Measurements from ENCODE around the gene IGF1R. TPM values are rescaled to one million over a fixed set of nuclear protein-coding genes. Genes with fewer than 3 reads are reported as not detected.

IGF1R gene
- total RNA-seq, 1 experiment from 2014 or later = 125 TPM

DNA sequence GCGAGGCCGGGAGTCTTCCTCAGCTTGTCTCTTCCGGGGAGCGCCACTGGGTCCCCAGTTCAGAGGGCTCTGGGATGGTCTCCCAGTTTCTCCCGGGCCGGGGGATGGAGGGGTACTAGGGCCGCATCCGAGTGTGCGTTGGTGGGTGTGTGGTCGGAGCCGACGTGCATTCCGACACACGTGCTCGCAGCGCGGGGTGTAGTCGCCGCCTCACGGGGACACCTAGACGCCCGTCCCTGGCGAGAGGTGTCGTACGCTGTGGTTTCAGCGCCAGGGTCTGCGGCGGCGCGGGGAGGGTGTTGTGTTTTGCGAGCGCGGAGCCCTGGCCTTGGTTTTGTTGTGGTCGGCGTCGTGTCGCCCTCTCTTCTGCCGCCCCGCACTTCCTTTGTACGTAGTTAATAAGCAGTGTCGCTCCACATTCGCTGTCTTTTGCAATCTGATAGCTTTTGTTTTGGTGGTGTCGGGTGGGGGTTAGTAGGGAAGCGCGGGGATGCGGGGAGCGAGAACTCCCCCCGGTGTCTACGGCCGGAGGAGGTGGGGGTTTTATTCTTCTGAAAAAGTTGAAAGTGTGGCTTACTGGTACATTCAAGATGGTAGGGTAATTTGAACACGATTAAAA lies 2.2 kb downstream of the IGF1R start (continued):
- TF ChIP-seq ZNF219 (CRISPR knock-in tag; IDR thresholded peaks at IDR 0.05; ENCODE audit: borderline replicate concordance) (no peak), ETV6 (CRISPR knock-in tag; IDR thresholded peaks at IDR 0.05) (peak; percentile 40; the same call in 1 of the 2 replicates), SMAD3 (CRISPR knock-in tag; IDR thresholded peaks at IDR 0.05; ENCODE audit: borderline replicate concordance) (no peak), EMX1 (CRISPR knock-in tag; IDR thresholded peaks at IDR 0.05) (no peak), ZNF671 (CRISPR knock-in tag; IDR thresholded peaks at IDR 0.05) (no peak), TCF7 (CRISPR knock-in tag; IDR thresholded peaks at IDR 0.05; ENCODE audit: low read depth) (no peak), TEAD4 (CRISPR knock-in tag; IDR thresholded peaks at IDR 0.05) (peak; percentile 9; the same call in 1 of the 2 replicates), SOX15 (CRISPR knock-in tag; IDR thresholded peaks at IDR 0.05) (no peak), GABPB1 (CRISPR knock-in tag; IDR thresholded peaks at IDR 0.05) (no peak), FOXK1 (CRISPR knock-in tag; IDR thresholded peaks at IDR 0.05) (peak; percentile 57; the same call in 1 of the 2 replicates)
- TF ChIP-seq, protein P1, sequence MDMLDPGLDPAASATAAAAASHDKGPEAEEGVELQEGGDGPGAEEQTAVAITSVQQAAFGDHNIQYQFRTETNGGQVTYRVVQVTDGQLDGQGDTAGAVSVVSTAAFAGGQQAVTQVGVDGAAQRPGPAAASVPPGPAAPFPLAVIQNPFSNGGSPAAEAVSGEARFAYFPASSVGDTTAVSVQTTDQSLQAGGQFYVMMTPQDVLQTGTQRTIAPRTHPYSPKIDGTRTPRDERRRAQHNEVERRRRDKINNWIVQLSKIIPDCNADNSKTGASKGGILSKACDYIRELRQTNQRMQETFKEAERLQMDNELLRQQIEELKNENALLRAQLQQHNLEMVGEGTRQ (CRISPR knock-in tag; IDR thresholded peaks at IDR 0.05) = no peak
- TF ChIP-seq, protein P2, sequence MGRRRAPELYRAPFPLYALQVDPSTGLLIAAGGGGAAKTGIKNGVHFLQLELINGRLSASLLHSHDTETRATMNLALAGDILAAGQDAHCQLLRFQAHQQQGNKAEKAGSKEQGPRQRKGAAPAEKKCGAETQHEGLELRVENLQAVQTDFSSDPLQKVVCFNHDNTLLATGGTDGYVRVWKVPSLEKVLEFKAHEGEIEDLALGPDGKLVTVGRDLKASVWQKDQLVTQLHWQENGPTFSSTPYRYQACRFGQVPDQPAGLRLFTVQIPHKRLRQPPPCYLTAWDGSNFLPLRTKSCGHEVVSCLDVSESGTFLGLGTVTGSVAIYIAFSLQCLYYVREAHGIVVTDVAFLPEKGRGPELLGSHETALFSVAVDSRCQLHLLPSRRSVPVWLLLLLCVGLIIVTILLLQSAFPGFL (CRISPR knock-in tag; IDR thresholded peaks at IDR 0.05; ENCODE audit: borderline replicate concordance) = no peak
- TF ChIP-seq, protein P3, sequence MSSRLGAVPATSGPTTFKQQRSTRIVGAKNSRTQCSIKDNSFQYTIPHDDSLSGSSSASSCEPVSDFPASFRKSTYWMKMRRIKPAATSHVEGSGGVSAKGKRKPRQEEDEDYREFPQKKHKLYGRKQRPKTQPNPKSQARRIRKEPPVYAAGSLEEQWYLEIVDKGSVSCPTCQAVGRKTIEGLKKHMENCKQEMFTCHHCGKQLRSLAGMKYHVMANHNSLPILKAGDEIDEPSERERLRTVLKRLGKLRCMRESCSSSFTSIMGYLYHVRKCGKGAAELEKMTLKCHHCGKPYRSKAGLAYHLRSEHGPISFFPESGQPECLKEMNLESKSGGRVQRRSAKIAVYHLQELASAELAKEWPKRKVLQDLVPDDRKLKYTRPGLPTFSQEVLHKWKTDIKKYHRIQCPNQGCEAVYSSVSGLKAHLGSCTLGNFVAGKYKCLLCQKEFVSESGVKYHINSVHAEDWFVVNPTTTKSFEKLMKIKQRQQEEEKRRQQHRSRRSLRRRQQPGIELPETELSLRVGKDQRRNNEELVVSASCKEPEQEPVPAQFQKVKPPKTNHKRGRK (CRISPR knock-in tag; IDR thresholded peaks at IDR 0.05; ENCODE audit: borderline replicate concordance) = no peak
- TF ChIP-seq, protein P4, sequence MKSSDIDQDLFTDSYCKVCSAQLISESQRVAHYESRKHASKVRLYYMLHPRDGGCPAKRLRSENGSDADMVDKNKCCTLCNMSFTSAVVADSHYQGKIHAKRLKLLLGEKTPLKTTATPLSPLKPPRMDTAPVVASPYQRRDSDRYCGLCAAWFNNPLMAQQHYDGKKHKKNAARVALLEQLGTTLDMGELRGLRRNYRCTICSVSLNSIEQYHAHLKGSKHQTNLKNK (CRISPR knock-in tag; IDR thresholded peaks at IDR 0.05) = no peak
- TF ChIP-seq, protein P5, sequence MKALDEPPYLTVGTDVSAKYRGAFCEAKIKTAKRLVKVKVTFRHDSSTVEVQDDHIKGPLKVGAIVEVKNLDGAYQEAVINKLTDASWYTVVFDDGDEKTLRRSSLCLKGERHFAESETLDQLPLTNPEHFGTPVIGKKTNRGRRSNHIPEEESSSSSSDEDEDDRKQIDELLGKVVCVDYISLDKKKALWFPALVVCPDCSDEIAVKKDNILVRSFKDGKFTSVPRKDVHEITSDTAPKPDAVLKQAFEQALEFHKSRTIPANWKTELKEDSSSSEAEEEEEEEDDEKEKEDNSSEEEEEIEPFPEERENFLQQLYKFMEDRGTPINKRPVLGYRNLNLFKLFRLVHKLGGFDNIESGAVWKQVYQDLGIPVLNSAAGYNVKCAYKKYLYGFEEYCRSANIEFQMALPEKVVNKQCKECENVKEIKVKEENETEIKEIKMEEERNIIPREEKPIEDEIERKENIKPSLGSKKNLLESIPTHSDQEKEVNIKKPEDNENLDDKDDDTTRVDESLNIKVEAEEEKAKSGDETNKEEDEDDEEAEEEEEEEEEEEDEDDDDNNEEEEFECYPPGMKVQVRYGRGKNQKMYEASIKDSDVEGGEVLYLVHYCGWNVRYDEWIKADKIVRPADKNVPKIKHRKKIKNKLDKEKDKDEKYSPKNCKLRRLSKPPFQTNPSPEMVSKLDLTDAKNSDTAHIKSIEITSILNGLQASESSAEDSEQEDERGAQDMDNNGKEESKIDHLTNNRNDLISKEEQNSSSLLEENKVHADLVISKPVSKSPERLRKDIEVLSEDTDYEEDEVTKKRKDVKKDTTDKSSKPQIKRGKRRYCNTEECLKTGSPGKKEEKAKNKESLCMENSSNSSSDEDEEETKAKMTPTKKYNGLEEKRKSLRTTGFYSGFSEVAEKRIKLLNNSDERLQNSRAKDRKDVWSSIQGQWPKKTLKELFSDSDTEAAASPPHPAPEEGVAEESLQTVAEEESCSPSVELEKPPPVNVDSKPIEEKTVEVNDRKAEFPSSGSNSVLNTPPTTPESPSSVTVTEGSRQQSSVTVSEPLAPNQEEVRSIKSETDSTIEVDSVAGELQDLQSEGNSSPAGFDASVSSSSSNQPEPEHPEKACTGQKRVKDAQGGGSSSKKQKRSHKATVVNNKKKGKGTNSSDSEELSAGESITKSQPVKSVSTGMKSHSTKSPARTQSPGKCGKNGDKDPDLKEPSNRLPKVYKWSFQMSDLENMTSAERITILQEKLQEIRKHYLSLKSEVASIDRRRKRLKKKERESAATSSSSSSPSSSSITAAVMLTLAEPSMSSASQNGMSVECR (CRISPR knock-in tag; IDR thresholded peaks at IDR 0.05; ENCODE audit: borderline replicate concordance) = peak; percentile 70; the same call in 1 of the 2 replicates
- TF ChIP-seq, protein P6, sequence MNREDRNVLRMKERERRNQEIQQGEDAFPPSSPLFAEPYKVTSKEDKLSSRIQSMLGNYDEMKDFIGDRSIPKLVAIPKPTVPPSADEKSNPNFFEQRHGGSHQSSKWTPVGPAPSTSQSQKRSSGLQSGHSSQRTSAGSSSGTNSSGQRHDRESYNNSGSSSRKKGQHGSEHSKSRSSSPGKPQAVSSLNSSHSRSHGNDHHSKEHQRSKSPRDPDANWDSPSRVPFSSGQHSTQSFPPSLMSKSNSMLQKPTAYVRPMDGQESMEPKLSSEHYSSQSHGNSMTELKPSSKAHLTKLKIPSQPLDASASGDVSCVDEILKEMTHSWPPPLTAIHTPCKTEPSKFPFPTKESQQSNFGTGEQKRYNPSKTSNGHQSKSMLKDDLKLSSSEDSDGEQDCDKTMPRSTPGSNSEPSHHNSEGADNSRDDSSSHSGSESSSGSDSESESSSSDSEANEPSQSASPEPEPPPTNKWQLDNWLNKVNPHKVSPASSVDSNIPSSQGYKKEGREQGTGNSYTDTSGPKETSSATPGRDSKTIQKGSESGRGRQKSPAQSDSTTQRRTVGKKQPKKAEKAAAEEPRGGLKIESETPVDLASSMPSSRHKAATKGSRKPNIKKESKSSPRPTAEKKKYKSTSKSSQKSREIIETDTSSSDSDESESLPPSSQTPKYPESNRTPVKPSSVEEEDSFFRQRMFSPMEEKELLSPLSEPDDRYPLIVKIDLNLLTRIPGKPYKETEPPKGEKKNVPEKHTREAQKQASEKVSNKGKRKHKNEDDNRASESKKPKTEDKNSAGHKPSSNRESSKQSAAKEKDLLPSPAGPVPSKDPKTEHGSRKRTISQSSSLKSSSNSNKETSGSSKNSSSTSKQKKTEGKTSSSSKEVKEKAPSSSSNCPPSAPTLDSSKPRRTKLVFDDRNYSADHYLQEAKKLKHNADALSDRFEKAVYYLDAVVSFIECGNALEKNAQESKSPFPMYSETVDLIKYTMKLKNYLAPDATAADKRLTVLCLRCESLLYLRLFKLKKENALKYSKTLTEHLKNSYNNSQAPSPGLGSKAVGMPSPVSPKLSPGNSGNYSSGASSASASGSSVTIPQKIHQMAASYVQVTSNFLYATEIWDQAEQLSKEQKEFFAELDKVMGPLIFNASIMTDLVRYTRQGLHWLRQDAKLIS (CRISPR knock-in tag; IDR thresholded peaks at IDR 0.05; ENCODE audit: borderline replicate concordance) = 0 out of 2 replicates have a peak, but pooled peaks have one; percentile 17
- TF ChIP-seq, protein P7, sequence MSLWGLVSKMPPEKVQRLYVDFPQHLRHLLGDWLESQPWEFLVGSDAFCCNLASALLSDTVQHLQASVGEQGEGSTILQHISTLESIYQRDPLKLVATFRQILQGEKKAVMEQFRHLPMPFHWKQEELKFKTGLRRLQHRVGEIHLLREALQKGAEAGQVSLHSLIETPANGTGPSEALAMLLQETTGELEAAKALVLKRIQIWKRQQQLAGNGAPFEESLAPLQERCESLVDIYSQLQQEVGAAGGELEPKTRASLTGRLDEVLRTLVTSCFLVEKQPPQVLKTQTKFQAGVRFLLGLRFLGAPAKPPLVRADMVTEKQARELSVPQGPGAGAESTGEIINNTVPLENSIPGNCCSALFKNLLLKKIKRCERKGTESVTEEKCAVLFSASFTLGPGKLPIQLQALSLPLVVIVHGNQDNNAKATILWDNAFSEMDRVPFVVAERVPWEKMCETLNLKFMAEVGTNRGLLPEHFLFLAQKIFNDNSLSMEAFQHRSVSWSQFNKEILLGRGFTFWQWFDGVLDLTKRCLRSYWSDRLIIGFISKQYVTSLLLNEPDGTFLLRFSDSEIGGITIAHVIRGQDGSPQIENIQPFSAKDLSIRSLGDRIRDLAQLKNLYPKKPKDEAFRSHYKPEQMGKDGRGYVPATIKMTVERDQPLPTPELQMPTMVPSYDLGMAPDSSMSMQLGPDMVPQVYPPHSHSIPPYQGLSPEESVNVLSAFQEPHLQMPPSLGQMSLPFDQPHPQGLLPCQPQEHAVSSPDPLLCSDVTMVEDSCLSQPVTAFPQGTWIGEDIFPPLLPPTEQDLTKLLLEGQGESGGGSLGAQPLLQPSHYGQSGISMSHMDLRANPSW (CRISPR knock-in tag; conservative IDR thresholded peaks at IDR 0.05; ENCODE audit: low read depth) = no peak
- TF ChIP-seq, protein P8, sequence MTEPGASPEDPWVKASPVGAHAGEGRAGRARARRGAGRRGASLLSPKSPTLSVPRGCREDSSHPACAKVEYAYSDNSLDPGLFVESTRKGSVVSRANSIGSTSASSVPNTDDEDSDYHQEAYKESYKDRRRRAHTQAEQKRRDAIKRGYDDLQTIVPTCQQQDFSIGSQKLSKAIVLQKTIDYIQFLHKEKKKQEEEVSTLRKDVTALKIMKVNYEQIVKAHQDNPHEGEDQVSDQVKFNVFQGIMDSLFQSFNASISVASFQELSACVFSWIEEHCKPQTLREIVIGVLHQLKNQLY (CRISPR knock-in tag; IDR thresholded peaks at IDR 0.05) = no peak
- TF ChIP-seq, protein P9, sequence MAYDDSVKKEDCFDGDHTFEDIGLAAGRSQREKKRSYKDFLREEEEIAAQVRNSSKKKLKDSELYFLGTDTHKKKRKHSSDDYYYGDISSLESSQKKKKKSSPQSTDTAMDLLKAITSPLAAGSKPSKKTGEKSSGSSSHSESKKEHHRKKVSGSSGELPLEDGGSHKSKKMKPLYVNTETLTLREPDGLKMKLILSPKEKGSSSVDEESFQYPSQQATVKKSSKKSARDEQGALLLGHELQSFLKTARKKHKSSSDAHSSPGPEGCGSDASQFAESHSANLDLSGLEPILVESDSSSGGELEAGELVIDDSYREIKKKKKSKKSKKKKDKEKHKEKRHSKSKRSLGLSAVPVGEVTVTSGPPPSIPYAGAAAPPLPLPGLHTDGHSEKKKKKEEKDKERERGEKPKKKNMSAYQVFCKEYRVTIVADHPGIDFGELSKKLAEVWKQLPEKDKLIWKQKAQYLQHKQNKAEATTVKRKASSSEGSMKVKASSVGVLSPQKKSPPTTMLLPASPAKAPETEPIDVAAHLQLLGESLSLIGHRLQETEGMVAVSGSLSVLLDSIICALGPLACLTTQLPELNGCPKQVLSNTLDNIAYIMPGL (CRISPR knock-in tag; IDR thresholded peaks at IDR 0.05) = no peak; the same call in 1 of the 2 replicates

Measured in WTC11 (cell line).